ENCODE measurements around the gene OLA1. TPM values are rescaled to one million over a fixed set of nuclear protein-coding genes. Genes with fewer than 3 reads are reported as not detected.

Gene OLA1
- polyA plus RNA-seq, 1 of the 3 experiments (the other 2 are of a cell fraction) = 46.9 TPM

- no peak overlapping the region for H3K4me3 ChIP-seq (ENCODE audit: low read depth in 2 of 2, low read length in 1 of 2)
- H3K4me1 ChIP-seq (ENCODE audit: control insufficient read depth in 1 of 2, insufficient read depth in 2 of 2, low read depth in 1 of 2, low read length in 1 of 2) = no peaks in the 10 kb centered on the region; a peak in 1 of 4 replicates
- no peaks in the 10 kb centered on the region for H3K9me2 ChIP-seq
- H3K4me2 ChIP-seq = no peak overlapping the region
- H4K20me1 ChIP-seq (ENCODE audit: insufficient read depth) = no peaks in the 10 kb centered on the region
- peaks cover 31% of the 10 kb centered on the region; the same call in 1 of the 2 replicates for H3K79me2 ChIP-seq (ENCODE audit: insufficient read depth)
- no peaks in the 10 kb centered on the region for H3F3A ChIP-seq (replicated peaks; ENCODE audit: insufficient read depth)
- no peak overlapping the region for H2AFZ ChIP-seq (ENCODE audit: low read depth)
- 93% methylated on average over 3 of the region's 3 CpGs for WGBS (ENCODE audit: low lambda C conversion rate)
- no peak overlapping the region for H3K9ac ChIP-seq
- TF ChIP-seq TEAD4 (IDR thresholded peaks at IDR 0.05; ENCODE audit: borderline replicate concordance, insufficient read depth) = no peak
- TF ChIP-seq RAD21 (IDR thresholded peaks at IDR 0.05; ENCODE audit: low read length) = no peak
- TF ChIP-seq EZH2phosphoT487 (IDR thresholded peaks at IDR 0.05; ENCODE audit: borderline replicate concordance, low read depth) = no peak
- no peak for TF ChIP-seq RFX5 (IDR thresholded peaks at IDR 0.05; ENCODE audit: low read length)
- TF ChIP-seq RCOR1 (IDR thresholded peaks at IDR 0.05; ENCODE audit: low read length) = no peak
- no peak for TF ChIP-seq PBX3 (IDR thresholded peaks at IDR 0.05)
- no peak for TF ChIP-seq JUND (IDR thresholded peaks at IDR 0.05)
- TF ChIP-seq IRF3 (IDR thresholded peaks at IDR 0.05; ENCODE audit: low read depth, low read length) = no peak
- no peak for TF ChIP-seq ELF1 (IDR thresholded peaks at IDR 0.05)
- TF ChIP-seq FOSL2 (IDR thresholded peaks at IDR 0.05; ENCODE audit: borderline replicate concordance, low read depth) = no peak
- no peak for TF ChIP-seq USF1 (IDR thresholded peaks at IDR 0.05; ENCODE audit: borderline replicate concordance, low read depth)
- no peak for TF ChIP-seq CTCF (IDR thresholded peaks at IDR 0.05)
- TF ChIP-seq SIN3A (IDR thresholded peaks at IDR 0.05; ENCODE audit: borderline replicate concordance, low read depth, low read length) = no peak
- ChIA-PET CTCF (interaction anchor here (1.0 kb wide), 1 partner anchor 11 kb away, joined by 3 read pairs; no protein-coding TSS in a partner anchor), POLR2A (no interaction called here)
- H3K36me3 ChIP-seq (replicated peaks in 1 of 2; ENCODE audit: control insufficient read depth in 1 of 2, insufficient read depth in 2 of 2, low read length in 1 of 2) = peaks cover 43 to 63% of the 10 kb centered on the region in 2 experiments
- H3K27me3 ChIP-seq (ENCODE audit: insufficient read depth) = no peaks in the 10 kb centered on the region
- no peaks in the 10 kb centered on the region for H3K9me3 ChIP-seq
- DNase-seq = no peak
- no peak overlapping the region for H3K27ac ChIP-seq (ENCODE audit: low read depth in 2 of 2, low read length in 1 of 2)
Measured at GRCh38 chr2:174223388-174223787, 24.9 kb downstream of the OLA1 start.

GRCh38 chr2:174222154-174222553 lies 26.2 kb downstream of the OLA1 start:
- ChIA-PET CTCF (no interaction called here), POLR2A (no interaction called here)
- Histone ChIP-seq H3K79me2 (ENCODE audit: insufficient read depth) (peaks cover 32% of the 10 kb centered on the region; the same call in 1 of the 2 replicates), H3K4me3 (ENCODE audit: low read depth in 2 of 2, low read length in 1 of 2) (no peak overlapping the region), H3K27me3 (ENCODE audit: insufficient read depth) (no peaks in the 10 kb centered on the region), H3K4me2 (no peak overlapping the region), H3K9ac (no peak overlapping the region), H3K4me1 (ENCODE audit: control insufficient read depth in 1 of 2, insufficient read depth in 2 of 2, low read depth in 1 of 2, low read length in 1 of 2) (no peaks in the 10 kb centered on the region; a peak in 1 of 4 replicates), H2AFZ (ENCODE audit: low read depth) (no peak overlapping the region), H4K20me1 (ENCODE audit: insufficient read depth) (0 out of 2 replicates have a peak, but pooled peaks cover 12% of the 10 kb centered on the region), H3F3A (replicated peaks; ENCODE audit: insufficient read depth) (no peaks in the 10 kb centered on the region), H3K9me2 (no peaks in the 10 kb centered on the region), H3K27ac (ENCODE audit: low read depth in 2 of 2, low read length in 1 of 2) (no peak overlapping the region), H3K9me3 (no peaks in the 10 kb centered on the region), H3K36me3 (replicated peaks in 1 of 2; ENCODE audit: control insufficient read depth in 1 of 2, insufficient read depth in 2 of 2, low read length in 1 of 2) (peaks cover 32 to 55% of the 10 kb centered on the region in 2 experiments)
- no peak for DNase-seq
- 100% methylated on average over 1 of the region's 1 CpG for WGBS (ENCODE audit: low lambda C conversion rate)
- TF ChIP-seq RCOR1 (IDR thresholded peaks at IDR 0.05; ENCODE audit: low read length) (no peak), CHD2 (IDR thresholded peaks at IDR 0.05; ENCODE audit: low read length, partially characterized antibody) (no peak), TCF12 (IDR thresholded peaks at IDR 0.05) (no peak), EZH2phosphoT487 (IDR thresholded peaks at IDR 0.05; ENCODE audit: borderline replicate concordance, low read depth) (no peak), GATA2 (CRISPR knock-in tag; IDR thresholded peaks at IDR 0.05) (no peak), PBX3 (IDR thresholded peaks at IDR 0.05) (no peak), SIN3A (IDR thresholded peaks at IDR 0.05; ENCODE audit: borderline replicate concordance, low read depth, low read length) (no peak), TEAD4 (IDR thresholded peaks at IDR 0.05; ENCODE audit: borderline replicate concordance, insufficient read depth) (no peak), IRF3 (IDR thresholded peaks at IDR 0.05; ENCODE audit: low read depth, low read length) (no peak), FOXM1 (IDR thresholded peaks at IDR 0.05; ENCODE audit: low read depth) (no peak), RFX5 (IDR thresholded peaks at IDR 0.05; ENCODE audit: low read length) (no peak), RAD21 (IDR thresholded peaks at IDR 0.05; ENCODE audit: low read length) (no peak), NRF1 (IDR thresholded peaks at IDR 0.05; ENCODE audit: low read depth, low read length) (no peak), USF1 (IDR thresholded peaks at IDR 0.05; ENCODE audit: borderline replicate concordance, low read depth) (no peak), FOSL2 (IDR thresholded peaks at IDR 0.05; ENCODE audit: borderline replicate concordance, low read depth) (no peak)
